Pancreas (tissue), 10 donors: ENCODE data around the gene CBFA2T3. TPM values are rescaled to one million over a fixed set of nuclear protein-coding genes. Genes with fewer than 3 reads are reported as not detected.
A peak's percentile ranks its signal among the peaks of the same experiment; 100 is the strongest.

Source experiments
- ATAC-seq, 4 donors: fragments of 200-7000 bp; cut with Tn5 transposase; one replicate each; pipeline versions ENCODE4 v1.8.0 to v1.9.1; 2020; ENCODE audit warnings: mild to moderate bottlenecking in 4 of 4, moderate library complexity in 4 of 4
- DNase-seq, 6 donors: peaks; one replicate each; pipeline ENCODE4 v3.0.0-alpha.2; 2020
- FAIRE-seq: peaks from 2 replicates; lab custom pipeline; 2012; peaks lifted over from hg19 to GRCh38; lab: Jason Lieb, UNC
- H3K27ac ChIP-seq, 4 donors: fragments of 200-600 bp; sonication (generic); 1 replicate in 3 of 4; 2 replicates in 1 of 4; pipeline versions ENCODE4 v1.5.0 to v1.8.0; 2020
- H3K27me3 ChIP-seq, 4 donors: fragments of 200-600 bp; one replicate each; pipeline ENCODE4 v1.8.0; 2021
- H3K36me3 ChIP-seq, 3 donors: fragments of 200-600 bp; sonication (generic) in 1 of 3; one replicate each; pipeline versions ENCODE4 v1.5.0 to v1.8.0; 2020 to 2021
- H3K4me1 ChIP-seq, 3 donors: fragments of 200-600 bp; one replicate each; pipeline ENCODE4 v1.8.0; 2021
- H3K4me3 ChIP-seq, 4 donors: fragments of 200-600 bp; sonication (generic) in 2 of 4; one replicate each; pipeline versions ENCODE4 v1.5.0 to v1.8.0; 2020 to 2021
- H3K9me3 ChIP-seq, 4 donors: fragments of 200-600 bp; one replicate each; pipeline ENCODE4 v1.8.0; 2021
- CTCF ChIP-seq, 4 donors: fragments of 200-600 bp; sonication (generic) in 3 of 4; IDR thresholded peaks; one replicate each; pipeline versions ENCODE4 v1.5.0 to v1.8.0; 2021; ENCODE audit warnings: antibody characterized with exemption in 4 of 4
- WGBS, 2 donors: extraction: QIAGEN DNeasy Blood & Tissue Kit; methylation state at CpG; one replicate each; pipeline ENCODE4 v1.1.7; 2013; 5-methylcytosine and 5-hydroxymethylcytosine counted together
- intact Hi-C, 3 donors: fragments of 100-400 bp; cut with DNase I; formaldehyde crosslinking; loops; one replicate each; pipeline versions ENCODE4 v1.11.1 to v1.14.2; 2022
- polyA plus RNA-seq, 2 donors: library from polyadenylated mRNA; stranded (reverse); fragments of 200-250 nt; gene quantifications; one replicate each; pipeline ENCODE4 v1.2.3, GENCODE V29; 2013
- total RNA-seq, 6 donors: library from RNA; stranded (reverse); fragmentation: NEBNext Ultra II Directional in 4 of 6; extraction: Animal tissue kit (Norgen Biotek cat#: 25700) in 4 of 6; gene quantifications; one replicate each; pipeline versions ENCODE4 v1.2.1 to v1.2.4, GENCODE V29; 2021 to 2023
- donor health status: healthy with polysubstance abuse.
- donor health status: DM: no; HTN: no; CAD: no; lungs with moderate emphysema.
- donor health status: DM: no; HTN: no; CAD: no.
- donor health status: control.
- donor health status: control.
- donor health status: Bipolar disorder and iron deficiency.
- donor health status: DM: yes; HTN: yes; CAD: no.
- donor health status: DM: no; HTN: no; CAD: no.
- donor health status: DM: no; HTN: no; CAD: no.
- donor health status: DM: yes; HTN: yes; CAD: no.

The CBFA2T3 gene
- total and polyA plus RNA-seq, 8 donors: 8.7 to 27.0 (median 21.9) TPM

- intact Hi-C loops: no loop called here
- Histone ChIP-seq H3K27me3 (no peaks in the 10 kb centered on the region), H3K9me3 (no peaks in the 10 kb centered on the region), H3K4me3 (peak overlapping the region in 2 of 4 donors; percentile 99), H3K27ac (no peak overlapping the region), H3K4me1 (peaks cover 0 to 10% (median 4%) of the 10 kb centered on the region in 3 donors), H3K36me3 (peaks cover 0 to 20% (median 3%) of the 10 kb centered on the region in 3 donors)
- WGBS, 2 donors: 76 to 80% methylated on average over 13 of the region's 13 CpGs
- TF ChIP-seq CTCF (IDR thresholded peaks at IDR 0.05): no peak
- ATAC-seq (no peak), DNase-seq (peak in 1 of 6 donors; percentile 71), FAIRE-seq (no peak)
Observed at GRCh38 chr16:88855736-88856121, 121.3 kb downstream of the CBFA2T3 start.

GRCh38 chr16:88855176-88855575 is 121.8 kb downstream of the CBFA2T3 start:
- intact Hi-C loops: no loop called here
- H3K4me3 ChIP-seq: no peak overlapping the region
- peaks cover 0 to 10% (median 4%) of the 10 kb centered on the region in 3 donors for H3K4me1 ChIP-seq
- no peak for ATAC-seq
- no peak for TF ChIP-seq CTCF (IDR thresholded peaks at IDR 0.05)
- DNase-seq: no peak
- no peak for FAIRE-seq
- 86% methylated on average over 8 of the region's 8 CpGs for WGBS, 2 donors
- peaks cover 0 to 15% (median 0%) of the 10 kb centered on the region in 3 donors for H3K36me3 ChIP-seq
- H3K27me3 ChIP-seq: no peaks in the 10 kb centered on the region
- H3K9me3 ChIP-seq: no peaks in the 10 kb centered on the region
- no peak overlapping the region for H3K27ac ChIP-seq

DNA sequence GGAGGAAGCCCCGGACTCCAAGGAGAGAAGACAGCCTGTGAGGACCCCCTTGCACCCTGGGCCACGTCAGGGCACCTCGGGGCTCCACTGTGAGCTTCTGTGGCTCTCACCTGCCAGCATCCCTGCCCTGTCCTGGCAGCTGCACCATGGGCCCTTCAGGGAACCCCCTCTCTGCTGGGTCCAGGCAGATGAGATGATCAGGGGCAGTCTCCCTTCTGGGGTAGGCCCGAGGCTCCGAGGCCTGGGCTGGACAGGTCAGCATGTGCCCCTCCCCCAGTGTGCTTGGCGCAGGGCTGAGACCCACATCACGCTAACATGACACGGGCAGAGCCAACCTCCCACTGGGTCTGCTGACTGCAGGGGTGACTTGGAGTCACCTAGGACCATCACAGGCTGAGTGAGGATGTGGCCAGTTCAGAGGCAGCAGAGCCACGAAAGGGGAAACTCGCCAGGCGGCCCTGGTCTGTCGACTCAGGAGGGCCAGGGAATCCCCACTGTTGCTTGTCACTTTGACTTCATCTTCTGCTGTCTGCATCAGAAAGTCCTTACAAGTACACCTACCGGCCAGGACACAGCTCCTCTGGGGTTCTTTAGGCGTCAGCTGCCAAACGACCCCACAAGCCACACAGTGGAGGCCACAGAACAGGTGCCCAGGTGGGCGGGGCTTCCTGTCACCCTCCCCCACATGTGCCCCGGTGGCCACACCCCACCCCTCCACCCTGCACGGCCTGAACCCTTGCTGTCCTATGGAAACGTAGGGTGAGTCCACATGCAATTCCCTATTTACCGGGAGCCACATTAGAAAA is 122.5 kb downstream of the CBFA2T3 start:
- H3K36me3 ChIP-seq: peaks cover 0 to 8% (median 0%) of the 10 kb centered on the region in 3 donors
- H3K4me3 ChIP-seq: no peak overlapping the region
- no peak for TF ChIP-seq CTCF (IDR thresholded peaks at IDR 0.05)
- peaks cover 0 to 10% (median 4%) of the 10 kb centered on the region in 3 donors for H3K4me1 ChIP-seq
- H3K9me3 ChIP-seq: no peaks in the 10 kb centered on the region
- ATAC-seq (no peak), FAIRE-seq (no peak), DNase-seq (peak in 1 of 6 donors; percentile 65)
- no peaks in the 10 kb centered on the region for H3K27me3 ChIP-seq
- 68 to 71% methylated on average over 20 of the region's 20 CpGs for WGBS, 2 donors
- intact Hi-C loops: no loop called here
- H3K27ac ChIP-seq: no peak overlapping the region

DNA sequence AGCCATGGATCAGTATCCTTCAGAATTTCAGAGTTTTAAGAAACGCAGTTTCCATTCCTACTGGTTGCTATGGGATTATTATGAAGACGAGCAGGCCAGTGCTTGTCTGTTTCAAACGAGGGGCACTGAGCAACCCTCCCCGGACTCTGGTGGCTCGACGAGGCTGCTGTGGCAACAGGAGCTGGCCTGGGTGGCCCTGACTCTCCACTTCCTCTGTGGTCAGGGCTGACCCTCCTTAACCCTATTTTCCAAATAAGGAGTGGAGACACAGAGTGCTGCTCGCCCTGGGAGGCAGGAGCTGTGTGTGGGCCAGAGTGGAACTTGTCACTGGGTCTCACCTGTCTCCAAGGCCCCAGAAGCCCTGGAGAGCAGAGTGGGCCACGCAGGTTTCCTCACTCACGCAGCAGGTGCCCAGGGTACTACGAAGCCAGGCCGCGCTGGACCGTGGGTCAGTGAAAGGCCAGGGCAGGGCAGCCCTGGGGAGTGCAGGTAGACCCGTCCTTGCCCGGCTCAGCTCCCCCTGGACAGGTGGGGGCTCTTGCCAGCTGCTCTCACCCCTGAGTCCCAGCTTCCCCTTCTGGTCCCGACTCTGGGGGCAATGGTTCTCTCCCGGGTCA is 123.6 kb downstream of the CBFA2T3 start:
- ATAC-seq (no peak), DNase-seq (peak in 1 of 6 donors; percentile 70), FAIRE-seq (no peak)
- no peak overlapping the region for H3K4me3 ChIP-seq
- peaks cover 0 to 10% (median 4%) of the 10 kb centered on the region in 3 donors for H3K4me1 ChIP-seq
- TF ChIP-seq CTCF (IDR thresholded peaks at IDR 0.05): no peak
- H3K27ac ChIP-seq: no peak overlapping the region
- 81 to 89% methylated on average over 17 of the region's 17 CpGs for WGBS, 2 donors
- H3K27me3 ChIP-seq: no peaks in the 10 kb centered on the region
- intact Hi-C loops: no loop called here
- H3K36me3 ChIP-seq: no peaks in the 10 kb centered on the region
- H3K9me3 ChIP-seq: no peaks in the 10 kb centered on the region
